Stimulated activated naive CD4-positive, alpha-beta T cell (primary cell): ENCODE data around the gene NCK2.

ENCODE experiments used
- DNase-seq, 6 experiments: peaks; one replicate each; lab custom pipeline; 2025; lab: John Stamatoyannopoulos, UW

The NCK2 gene

DNA sequence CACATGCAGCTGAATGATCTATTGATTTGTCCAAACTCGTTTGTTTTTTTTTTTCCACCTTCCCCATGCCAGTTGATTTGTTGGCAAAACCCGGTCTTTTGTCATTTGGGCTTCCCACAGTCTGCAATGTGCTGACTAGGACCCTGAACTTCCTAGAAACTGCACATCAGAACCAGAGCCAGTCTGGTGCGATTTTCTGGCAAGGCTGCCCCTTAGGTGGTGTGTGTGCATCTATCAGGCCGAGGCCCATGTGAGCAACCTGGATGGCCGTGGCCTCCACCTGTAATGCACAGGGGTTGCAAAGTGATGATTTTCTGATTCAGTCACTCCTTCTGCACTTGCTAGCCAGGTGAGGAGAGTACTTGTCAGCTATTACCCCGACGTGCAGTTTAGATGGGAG lies 47.8 kb downstream of the NCK2 start:
- no peak for DNase-seq

DNA sequence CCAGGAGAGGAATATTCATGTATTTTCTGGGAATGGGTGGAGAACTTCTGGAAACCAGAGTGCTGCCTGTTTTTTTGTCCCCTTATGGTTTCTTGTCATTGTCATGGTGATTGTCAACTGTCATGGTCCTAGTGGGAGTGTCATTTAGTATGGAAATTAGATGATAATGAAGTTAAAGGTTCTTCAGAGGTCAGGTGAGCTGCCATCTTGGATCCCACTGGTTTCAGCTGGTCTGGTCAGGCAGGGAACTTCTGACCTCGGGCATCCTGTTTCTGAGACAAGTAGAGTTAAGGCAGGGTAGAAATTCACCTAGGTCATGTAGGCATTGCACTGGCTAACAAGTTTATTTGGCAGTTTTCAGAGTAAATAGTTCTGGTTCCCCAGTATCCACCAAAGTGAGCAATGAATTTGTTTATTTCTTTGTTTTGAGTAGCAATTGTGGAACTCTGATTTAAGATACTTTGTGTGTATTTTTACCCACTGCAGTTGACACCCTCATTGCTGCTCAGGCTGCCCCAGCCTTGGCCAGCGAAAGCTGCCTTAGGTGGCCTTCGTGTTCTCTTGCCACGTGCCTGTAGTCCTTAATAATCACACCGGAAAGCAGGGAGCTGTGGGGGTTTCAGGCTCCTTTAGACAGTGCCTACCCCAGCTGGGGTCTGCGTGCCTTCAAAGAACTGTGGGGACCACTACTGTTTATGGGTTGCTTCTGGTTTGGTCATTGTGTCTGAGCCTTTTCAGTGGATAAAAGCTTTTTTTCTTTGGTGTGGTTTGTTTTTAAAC lies 48.7 kb downstream of the NCK2 start:
- DNase-seq, result no peak

GRCh38 chr2:105794926-105795574 lies 50.3 kb downstream of the NCK2 start:
- no peak for DNase-seq

GRCh38 chr2:105795575-105795934 lies 50.8 kb downstream of the NCK2 start:
- no peak for DNase-seq

GRCh38 chr2:105796131-105796638 lies 51.5 kb downstream of the NCK2 start:
- peak in 5 of 6 experiments; percentile 17 to 50 (median 21) for DNase-seq

GRCh38 chr2:105796791-105797190 lies 52.1 kb downstream of the NCK2 start:
- no peak for DNase-seq

DNA sequence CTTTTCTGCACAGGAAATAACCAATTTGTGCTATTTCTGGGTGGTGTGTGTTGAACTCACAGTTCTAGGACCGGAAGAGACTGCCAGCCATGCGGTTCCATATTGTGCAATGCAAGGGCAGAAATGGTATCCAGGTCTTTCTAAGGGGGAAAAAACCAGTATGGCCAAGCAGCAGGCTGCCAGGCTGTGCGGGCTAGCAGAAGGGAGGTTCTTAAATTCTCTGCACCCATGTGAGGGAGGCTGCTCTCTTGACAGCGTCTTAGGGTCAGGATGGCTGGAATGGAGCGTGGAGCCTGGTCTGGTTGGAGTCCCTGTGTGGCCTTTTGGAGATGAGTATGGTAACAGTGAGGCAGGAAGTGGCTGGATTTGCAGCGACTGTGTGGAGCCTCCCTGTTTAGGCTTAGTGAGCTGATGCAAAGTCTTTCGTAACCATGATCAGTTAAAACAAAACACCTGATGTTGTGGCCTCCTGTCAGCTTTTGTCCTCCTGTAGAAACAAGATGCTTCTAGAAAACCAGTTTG lies 52.6 kb downstream of the NCK2 start:
- peak in 3 of 6 experiments; percentile 25 to 59 (median 43) for DNase-seq

DNA sequence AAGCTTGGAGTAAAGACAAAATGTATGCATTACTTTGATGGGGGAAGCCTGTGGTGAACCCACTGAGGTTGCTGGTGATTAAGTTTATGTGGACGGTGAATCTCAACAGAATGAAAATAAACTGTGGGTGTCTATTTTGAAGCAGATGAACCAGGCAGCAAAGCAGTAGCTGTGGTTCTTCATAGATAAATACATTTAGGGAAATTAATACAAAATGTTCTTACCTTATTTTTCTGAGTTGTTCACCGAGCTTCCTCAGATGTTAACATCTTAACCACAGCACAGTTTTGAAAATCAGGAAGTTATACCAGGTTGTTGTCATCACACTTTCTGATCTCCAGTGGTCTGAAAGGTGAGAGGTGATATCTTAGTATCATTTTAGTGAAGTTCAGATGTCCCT lies 53.9 kb downstream of the NCK2 start:
- DNase-seq, result peak; percentile 20 to 74 (median 49)

GRCh38 chr2:105800036-105800713 lies 55.5 kb downstream of the NCK2 start:
- DNase-seq, result peak in 3 of 6 experiments; percentile 22 to 46 (median 45)

DNA sequence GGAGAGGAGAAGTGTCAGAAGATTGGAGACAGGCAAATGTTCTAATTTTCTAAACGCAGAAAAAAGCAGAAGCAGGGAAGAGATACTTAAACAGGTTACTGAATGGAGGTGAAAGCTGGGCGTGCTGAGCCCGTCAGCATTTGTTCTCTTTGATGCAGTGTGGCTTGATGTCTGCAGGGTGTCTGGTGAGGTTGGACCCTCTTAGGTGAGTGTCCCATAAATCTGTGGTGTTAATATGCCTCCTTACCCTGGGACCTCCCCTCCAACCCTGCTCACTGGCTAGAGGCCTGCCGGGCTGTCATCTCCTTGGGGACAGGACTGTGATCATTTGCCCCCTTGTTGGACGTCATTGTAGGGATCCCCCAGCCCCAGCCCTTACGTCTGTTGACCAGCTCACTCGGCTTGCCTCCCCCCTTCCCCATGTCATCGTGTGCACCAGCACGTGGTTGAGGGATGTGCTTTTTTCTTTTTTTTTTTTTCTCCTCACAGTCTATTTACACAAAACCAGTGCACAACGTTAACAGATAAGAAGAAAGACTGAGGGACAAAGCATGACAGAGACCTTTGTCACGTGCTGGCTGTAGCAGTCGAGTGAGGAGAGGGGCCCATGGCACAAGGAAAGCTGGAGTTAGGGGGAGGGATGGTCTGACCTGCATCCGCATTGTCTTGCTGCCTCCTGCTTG lies 56.4 kb downstream of the NCK2 start:
- DNase-seq, result peak in 1 of 6 experiments; percentile 50

GRCh38 chr2:105801961-105802360 lies 57.2 kb downstream of the NCK2 start:
- DNase-seq, result no peak

GRCh38 chr2:105802587-105802986 lies 57.9 kb downstream of the NCK2 start:
- peak; percentile 45 to 73 (median 53) for DNase-seq

GRCh38 chr2:105803337-105803736 lies 58.6 kb downstream of the NCK2 start:
- no peak for DNase-seq

GRCh38 chr2:105803773-105804172 lies 59.1 kb downstream of the NCK2 start:
- no peak for DNase-seq

DNA sequence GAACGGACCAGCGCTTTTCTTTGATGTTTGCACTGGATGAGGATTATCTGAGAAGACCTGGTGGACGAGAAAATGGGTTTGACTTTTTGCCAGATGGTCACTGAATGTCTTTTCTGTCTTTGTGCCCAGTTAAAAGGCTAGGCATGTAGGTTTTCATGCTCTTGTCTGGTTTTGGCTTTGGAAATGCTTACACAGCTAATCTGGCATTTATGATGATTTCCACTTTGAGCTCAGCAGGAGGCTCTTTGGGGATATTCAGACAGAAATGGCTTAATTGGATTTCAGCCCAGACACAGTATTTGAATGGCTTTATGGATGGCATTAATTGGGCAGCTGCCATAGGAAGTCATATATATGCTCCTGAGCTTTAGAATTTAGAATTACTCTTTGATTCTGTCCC lies 59.6 kb downstream of the NCK2 start:
- DNase-seq, result no peak

- no peak for DNase-seq
Observed at GRCh38 chr2:105806996-105807395, 62.3 kb downstream of the NCK2 start.

GRCh38 chr2:105808423-105809096 lies 63.8 kb downstream of the NCK2 start:
- DNase-seq, result no peak

DNA sequence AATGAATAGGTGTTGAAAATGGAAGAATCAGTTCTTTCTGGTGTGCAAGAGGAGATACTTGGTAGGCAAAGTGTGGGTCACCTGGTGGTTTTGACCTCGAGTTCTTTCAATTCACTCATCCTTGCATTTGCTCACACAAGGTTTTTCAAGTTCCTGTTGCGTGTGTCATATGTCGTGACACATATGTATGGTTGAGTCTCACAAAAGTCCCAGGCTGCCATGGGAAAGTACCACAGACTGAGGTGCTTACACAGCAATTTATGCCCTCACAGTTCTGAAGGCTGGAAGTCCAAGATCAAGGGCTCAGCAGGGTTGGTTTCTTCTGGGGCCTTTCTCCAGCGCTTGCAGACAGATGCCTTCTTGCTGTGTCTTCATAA lies 64.4 kb downstream of the NCK2 start:
- peak in 1 of 6 experiments; percentile 12 for DNase-seq

DNA sequence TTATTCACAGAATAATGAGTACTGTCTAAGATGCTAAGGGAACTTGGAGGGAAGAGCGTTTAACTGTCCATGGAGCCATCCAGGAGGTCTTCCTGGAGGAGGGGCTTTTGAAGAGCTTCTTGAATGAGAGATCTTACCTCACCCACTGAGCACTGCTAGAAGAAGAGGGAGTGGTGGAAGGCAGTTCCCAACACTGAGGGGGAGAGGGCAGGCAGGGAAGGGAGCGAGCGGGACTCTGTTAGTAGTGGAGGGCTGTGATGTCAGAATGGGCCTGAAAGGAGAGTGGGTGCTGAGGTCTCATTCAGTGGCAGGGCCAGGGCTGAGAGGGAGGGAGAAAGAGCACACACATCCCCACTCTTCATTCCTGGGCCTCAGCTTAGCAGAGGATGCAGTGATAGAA lies 65.0 kb downstream of the NCK2 start:
- DNase-seq, result no peak

GRCh38 chr2:105812180-105813044 lies 67.7 kb downstream of the NCK2 start:
- DNase-seq, result no peak

- DNase-seq, result no peak
Observed at GRCh38 chr2:105813045-105813315, 68.3 kb downstream of the NCK2 start.
